SK-N-SH treated with all-trans-retinoic acid at 6 μM for 48 hours (cell line): ENCODE data around the gene CTPS2.

Experiments used
- ARNTL ChIP-seq: fragments of 450-650 bp; formaldehyde crosslinking; IDR thresholded peaks from 2 replicates; pipeline ENCODE4 v1.5.0; 2020; ENCODE audit warnings: low read depth, mild to moderate bottlenecking, moderate library complexity, borderline replicate concordance
- ZFP3 ChIP-seq: fragments of 250-450 bp; sonication (Bioruptor Pico); IDR thresholded peaks from 2 replicates; pipeline ENCODE4 v1.5.0; 2020; ENCODE audit warnings: mild to moderate bottlenecking, moderate library complexity
- ZFP30 ChIP-seq: fragments of 450-650 bp; formaldehyde crosslinking; IDR thresholded peaks from 2 replicates; pipeline ENCODE4 v1.5.0; 2022; ENCODE audit warnings: mild to moderate bottlenecking, moderate library complexity
- ZNF70 ChIP-seq: fragments of 450-650 bp; formaldehyde crosslinking; IDR thresholded peaks from 2 replicates; pipeline ENCODE4 v1.5.0; 2020; ENCODE audit warnings: mild to moderate bottlenecking, moderate library complexity

DNA sequence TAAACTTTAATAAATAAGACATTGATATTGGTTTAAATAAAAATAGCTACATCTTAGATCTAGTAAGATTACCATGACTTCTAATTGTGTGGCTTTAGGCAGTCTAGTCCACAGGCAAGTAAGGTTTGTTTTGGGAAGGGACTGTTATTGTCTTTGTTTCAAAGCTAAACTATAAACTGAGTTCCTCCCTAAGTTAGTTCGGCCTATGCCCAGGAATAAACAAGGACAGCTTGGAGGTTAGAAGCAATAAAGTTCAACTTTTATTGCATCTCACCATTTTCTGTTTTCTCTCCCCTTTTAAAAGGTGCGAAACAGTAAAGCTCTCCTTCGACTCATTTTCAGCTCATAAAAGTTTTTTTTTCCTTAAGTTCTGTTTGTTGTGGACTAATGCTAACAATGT lies 133.0 kb downstream of the CTPS2 start:
- TF ChIP-seq ZFP30 (no peak), ARNTL (CRISPR knock-in tag) (no peak), ZFP3 (CRISPR knock-in tag) (no peak), ZNF70 (CRISPR knock-in tag) (no peak)
